ENCODE data around the gene VIPR2. TPM values are rescaled to one million over a fixed set of nuclear protein-coding genes. Genes with fewer than 3 reads are reported as not detected.

The VIPR2 gene
- total and polyA plus RNA-seq, 2 experiments from 2014 or later: 1.3 to 2.7 TPM

DNA sequence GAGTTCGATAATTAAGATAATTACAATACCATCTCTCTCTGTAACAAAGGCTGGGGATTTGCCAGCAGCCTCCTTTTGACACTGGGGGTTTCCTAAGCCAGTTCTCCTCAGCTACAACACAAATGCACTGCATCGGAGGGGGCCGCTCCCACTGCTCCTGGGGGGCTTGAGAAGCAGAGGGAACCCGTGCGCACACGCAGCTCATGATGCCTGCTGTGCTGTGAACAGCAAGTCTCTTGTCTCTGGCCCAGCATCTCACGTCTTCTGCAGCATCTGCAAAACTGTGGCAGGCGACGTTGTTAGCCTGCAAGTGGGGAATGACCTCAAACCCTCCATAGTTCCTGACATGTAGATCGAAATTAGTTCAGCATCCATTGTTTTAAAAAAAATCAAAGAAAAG is 5.5 kb downstream of the VIPR2 start (continued):
- TF ChIP-seq, protein P1, sequence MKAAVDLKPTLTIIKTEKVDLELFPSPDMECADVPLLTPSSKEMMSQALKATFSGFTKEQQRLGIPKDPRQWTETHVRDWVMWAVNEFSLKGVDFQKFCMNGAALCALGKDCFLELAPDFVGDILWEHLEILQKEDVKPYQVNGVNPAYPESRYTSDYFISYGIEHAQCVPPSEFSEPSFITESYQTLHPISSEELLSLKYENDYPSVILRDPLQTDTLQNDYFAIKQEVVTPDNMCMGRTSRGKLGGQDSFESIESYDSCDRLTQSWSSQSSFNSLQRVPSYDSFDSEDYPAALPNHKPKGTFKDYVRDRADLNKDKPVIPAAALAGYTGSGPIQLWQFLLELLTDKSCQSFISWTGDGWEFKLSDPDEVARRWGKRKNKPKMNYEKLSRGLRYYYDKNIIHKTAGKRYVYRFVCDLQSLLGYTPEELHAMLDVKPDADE (IDR thresholded peaks at IDR 0.05): no peak
- TF ChIP-seq NANOG (IDR thresholded peaks at IDR 0.05; ENCODE audit: borderline replicate concordance) (no peak), EZH2phosphoT487 (IDR thresholded peaks at IDR 0.05; ENCODE audit: unreplicated experiment) (no peak), POLR2AphosphoS5 (IDR thresholded peaks at IDR 0.05; ENCODE audit: low read depth) (no peak), EZH2 (IDR thresholded peaks at IDR 0.05; ENCODE audit: low read depth, unreplicated experiment) (no peak), ZNF331 (CRISPR knock-in tag; IDR thresholded peaks at IDR 0.05; ENCODE audit: low read depth) (no peak), JUNB (IDR thresholded peaks at IDR 0.05; ENCODE audit: unreplicated experiment) (no peak), CREB1 (CRISPR knock-in tag; IDR thresholded peaks at IDR 0.05; ENCODE audit: low read depth) (no peak)
- TF ChIP-seq, protein P2, sequence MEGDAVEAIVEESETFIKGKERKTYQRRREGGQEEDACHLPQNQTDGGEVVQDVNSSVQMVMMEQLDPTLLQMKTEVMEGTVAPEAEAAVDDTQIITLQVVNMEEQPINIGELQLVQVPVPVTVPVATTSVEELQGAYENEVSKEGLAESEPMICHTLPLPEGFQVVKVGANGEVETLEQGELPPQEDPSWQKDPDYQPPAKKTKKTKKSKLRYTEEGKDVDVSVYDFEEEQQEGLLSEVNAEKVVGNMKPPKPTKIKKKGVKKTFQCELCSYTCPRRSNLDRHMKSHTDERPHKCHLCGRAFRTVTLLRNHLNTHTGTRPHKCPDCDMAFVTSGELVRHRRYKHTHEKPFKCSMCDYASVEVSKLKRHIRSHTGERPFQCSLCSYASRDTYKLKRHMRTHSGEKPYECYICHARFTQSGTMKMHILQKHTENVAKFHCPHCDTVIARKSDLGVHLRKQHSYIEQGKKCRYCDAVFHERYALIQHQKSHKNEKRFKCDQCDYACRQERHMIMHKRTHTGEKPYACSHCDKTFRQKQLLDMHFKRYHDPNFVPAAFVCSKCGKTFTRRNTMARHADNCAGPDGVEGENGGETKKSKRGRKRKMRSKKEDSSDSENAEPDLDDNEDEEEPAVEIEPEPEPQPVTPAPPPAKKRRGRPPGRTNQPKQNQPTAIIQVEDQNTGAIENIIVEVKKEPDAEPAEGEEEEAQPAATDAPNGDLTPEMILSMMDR (conservative IDR thresholded peaks at IDR 0.05; ENCODE audit: low read depth in 2 of 2): no peak
- TF ChIP-seq, protein P3, sequence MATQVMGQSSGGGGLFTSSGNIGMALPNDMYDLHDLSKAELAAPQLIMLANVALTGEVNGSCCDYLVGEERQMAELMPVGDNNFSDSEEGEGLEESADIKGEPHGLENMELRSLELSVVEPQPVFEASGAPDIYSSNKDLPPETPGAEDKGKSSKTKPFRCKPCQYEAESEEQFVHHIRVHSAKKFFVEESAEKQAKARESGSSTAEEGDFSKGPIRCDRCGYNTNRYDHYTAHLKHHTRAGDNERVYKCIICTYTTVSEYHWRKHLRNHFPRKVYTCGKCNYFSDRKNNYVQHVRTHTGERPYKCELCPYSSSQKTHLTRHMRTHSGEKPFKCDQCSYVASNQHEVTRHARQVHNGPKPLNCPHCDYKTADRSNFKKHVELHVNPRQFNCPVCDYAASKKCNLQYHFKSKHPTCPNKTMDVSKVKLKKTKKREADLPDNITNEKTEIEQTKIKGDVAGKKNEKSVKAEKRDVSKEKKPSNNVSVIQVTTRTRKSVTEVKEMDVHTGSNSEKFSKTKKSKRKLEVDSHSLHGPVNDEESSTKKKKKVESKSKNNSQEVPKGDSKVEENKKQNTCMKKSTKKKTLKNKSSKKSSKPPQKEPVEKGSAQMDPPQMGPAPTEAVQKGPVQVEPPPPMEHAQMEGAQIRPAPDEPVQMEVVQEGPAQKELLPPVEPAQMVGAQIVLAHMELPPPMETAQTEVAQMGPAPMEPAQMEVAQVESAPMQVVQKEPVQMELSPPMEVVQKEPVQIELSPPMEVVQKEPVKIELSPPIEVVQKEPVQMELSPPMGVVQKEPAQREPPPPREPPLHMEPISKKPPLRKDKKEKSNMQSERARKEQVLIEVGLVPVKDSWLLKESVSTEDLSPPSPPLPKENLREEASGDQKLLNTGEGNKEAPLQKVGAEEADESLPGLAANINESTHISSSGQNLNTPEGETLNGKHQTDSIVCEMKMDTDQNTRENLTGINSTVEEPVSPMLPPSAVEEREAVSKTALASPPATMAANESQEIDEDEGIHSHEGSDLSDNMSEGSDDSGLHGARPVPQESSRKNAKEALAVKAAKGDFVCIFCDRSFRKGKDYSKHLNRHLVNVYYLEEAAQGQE (IDR thresholded peaks at IDR 0.05; ENCODE audit: unreplicated experiment): no peak

DNA sequence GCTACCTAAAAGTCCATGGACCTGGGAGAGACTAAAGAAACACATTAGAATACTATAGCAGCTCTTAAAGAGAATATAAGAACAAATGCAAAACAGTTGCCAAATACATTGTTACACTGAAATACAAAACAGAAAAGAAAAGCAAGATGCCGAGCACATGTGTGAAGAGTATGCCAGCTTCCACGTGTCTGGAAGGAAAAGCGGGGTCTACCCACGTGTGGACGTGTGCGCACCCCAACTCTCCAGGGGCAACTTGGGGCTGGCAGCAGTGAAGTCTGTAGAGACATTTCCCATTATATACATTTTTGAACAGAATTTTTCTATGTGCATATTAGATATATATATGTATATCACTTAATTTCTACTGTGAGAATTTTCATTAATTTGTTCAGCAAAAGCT is 6.2 kb downstream of the VIPR2 start:
- Mint-ChIP-seq H3K4me1 (peaks cover 26% of the 10 kb centered on the region), H3K9me3 (peaks cover 67% of the 10 kb centered on the region), H3K36me3 (ENCODE audit: low read depth) (peaks cover 23% of the 10 kb centered on the region), H3K27ac (no peak overlapping the region), H3K27me3 (ENCODE audit: insufficient read depth, low read depth, poor library complexity) (peaks cover 21% of the 10 kb centered on the region), H3K4me3 (no peak overlapping the region)
- Histone ChIP-seq H3K79me2 (replicated peaks; ENCODE audit: insufficient read depth) (no peaks in the 10 kb centered on the region), H4K20me1 (replicated peaks; ENCODE audit: insufficient read depth) (peaks cover 3% of the 10 kb centered on the region; the same call in 1 of the 2 replicates), H3K4me1 (ENCODE audit: insufficient read depth) (peaks cover 41% of the 10 kb centered on the region), H3K36me3 (ENCODE audit: insufficient read depth) (no peaks in the 10 kb centered on the region; the same call in 1 of the 2 replicates), H3K9me2 (ENCODE audit: insufficient read depth) (no peaks in the 10 kb centered on the region), H3K4me2 (no peak overlapping the region), H3K27me3 (ENCODE audit: insufficient read depth) (peaks cover 15% of the 10 kb centered on the region), H3K4me3 (no peak overlapping the region), H3F3A (replicated peaks; ENCODE audit: low read depth) (0 out of 2 replicates have a peak, but pooled peaks cover 5% of the 10 kb centered on the region), H2AFZ (no peak overlapping the region), H3K27ac (ENCODE audit: low read depth) (no peak overlapping the region)
- DNase-seq (ENCODE audit: low spot score) (no peak), ATAC-seq (no peak)
- TF ChIP-seq CREB1 (CRISPR knock-in tag; IDR thresholded peaks at IDR 0.05; ENCODE audit: low read depth) (no peak), EZH2phosphoT487 (IDR thresholded peaks at IDR 0.05; ENCODE audit: unreplicated experiment) (no peak), ZNF114 (CRISPR knock-in tag; IDR thresholded peaks at IDR 0.05) (no peak), EZH2 (IDR thresholded peaks at IDR 0.05; ENCODE audit: low read depth, unreplicated experiment) (no peak), ZNF331 (CRISPR knock-in tag; IDR thresholded peaks at IDR 0.05; ENCODE audit: low read depth) (no peak), STAT1 (IDR thresholded peaks at IDR 0.05; ENCODE audit: unreplicated experiment) (no peak)
- TF ChIP-seq, protein P1 (IDR thresholded peaks at IDR 0.05): no peak
- TF ChIP-seq, protein P2 (conservative IDR thresholded peaks at IDR 0.05; ENCODE audit: low read depth in 2 of 2): no peak
- TF ChIP-seq, protein P3 (IDR thresholded peaks at IDR 0.05; ENCODE audit: unreplicated experiment): no peak

Measured in GM23338 (cell line).